HCT116 (cell line): ENCODE results near the gene ACTRT2. TPM values are rescaled to one million over a fixed set of nuclear protein-coding genes. Genes with fewer than 3 reads are reported as not detected.

Experiments used
- ATAC-seq: fragments of 200-7000 bp; cut with Tn5 transposase; 2 replicates; pipeline ENCODE4 v1.9.1; 2020; ENCODE audit warnings: mild to moderate bottlenecking, moderate library complexity
- BruUV-seq: library from RNA; stranded (reverse); fragments of 400-500 nt; replicated peaks from 2 replicates; lab custom pipeline; 2021; lab: Mats Ljungman, UMichigan
- CTCF ChIA-PET: fragments of 300-600 bp; sonication (Branson Sonifier 250); formaldehyde crosslinking; loops from one replicate; lab custom pipeline; 2021; ENCODE audit warnings: antibody characterized with exemption; lab: Charles Lee
- POLR2A ChIA-PET: fragments of 300-600, 350-600 bp; sonication (Branson Sonifier 250); formaldehyde crosslinking; loops from one replicate; lab custom pipeline; 2021; ENCODE audit warnings: antibody characterized with exemption; lab: Charles Lee
- RAD21 ChIA-PET, 2 experiments: fragments of 300-600 bp; sonication (Branson Sonifier 250); formaldehyde crosslinking; loops; one replicate each; lab custom pipeline; 2023; ENCODE audit warnings: low total read pairs in 2 of 2; ENCODE audit not compliant: uncharacterized antibody in 2 of 2, unreplicated experiment in 2 of 2, low non-redundant PET in 1 of 2; lab: Charles Lee
- DNase-seq: peaks from one replicate; pipeline ENCODE4 v3.0.0-alpha.2; 2010; ENCODE audit warnings: low read depth, low spot score
- H2AFZ ChIP-seq: fragments of 200-600 bp; shearing (Covaris generic), sonication (generic); 2 replicates; pipeline ENCODE4 v1.6.1; 2017; ENCODE audit warnings: low read depth, mixed run types, mixed read lengths, antibody characterized with exemption, low read length; ENCODE audit not compliant: poor library complexity, severe bottlenecking
- H3K27ac ChIP-seq: 2 replicates; pipeline ENCODE4 v1.5.1; 2012; ENCODE audit warnings: low read depth, low read length
- H3K27me3 ChIP-seq: fragments of 200-600 bp; sonication (generic); 2 replicates; pipeline ENCODE4 v1.6.1; 2016; ENCODE audit warnings: mixed run types, low read length, mixed read lengths; ENCODE audit not compliant: insufficient read depth
- H3K36me3 ChIP-seq, 2 experiments: fragments of 200-500 bp in 1 of 2; fragments of 200-600 bp in 1 of 2; sonication (Bioruptor generic) in 1 of 2; sonication (generic) in 1 of 2; 2 replicates each; pipeline versions ENCODE4 v1.5.1 to v1.6.1; 2014 to 2016; ENCODE audit warnings: low read length in 2 of 2, inconsistent platforms in 1 of 2, mixed read lengths in 1 of 2, mixed run types in 1 of 2; ENCODE audit not compliant: insufficient read depth in 2 of 2, control insufficient read depth in 1 of 2
- H3K4me1 ChIP-seq, 2 experiments: fragments of 200-600 bp in 1 of 2; sonication (generic) in 1 of 2; 2 replicates each; pipeline versions ENCODE4 v1.5.1 to v1.6.1; 2012 to 2017; ENCODE audit warnings: low read length in 2 of 2, inconsistent platforms in 1 of 2, mild to moderate bottlenecking in 1 of 2, mixed read lengths in 1 of 2, mixed run types in 1 of 2, moderate library complexity in 1 of 2; ENCODE audit not compliant: insufficient read depth in 2 of 2, control insufficient read depth in 1 of 2
- H3K4me2 ChIP-seq: fragments of 200-600 bp; sonication (generic); 2 replicates; pipeline ENCODE4 v1.6.1; 2017; ENCODE audit warnings: mixed run types, low read length, mixed read lengths
- H3K4me3 ChIP-seq, 2 experiments: fragments of 200-600 bp in 1 of 2; sonication (generic) in 1 of 2; replicated peaks in 1 of 2; 2 replicates each; pipeline ENCODE4 v1.5.1; 2011 to 2016; ENCODE audit warnings: low read length in 2 of 2, control low read depth in 1 of 2, low read depth in 1 of 2, mild to moderate bottlenecking in 1 of 2, mixed read lengths in 1 of 2, mixed run types in 1 of 2
- H3K79me2 ChIP-seq: fragments of 200-600 bp; sonication (generic); 2 replicates; pipeline ENCODE4 v1.6.1; 2017; ENCODE audit warnings: mild to moderate bottlenecking, mixed run types, low read length, moderate library complexity, mixed read lengths; ENCODE audit not compliant: insufficient read depth
- H3K9ac ChIP-seq: fragments of 200-600 bp; sonication (generic); 2 replicates; pipeline ENCODE4 v1.6.1; 2016; ENCODE audit warnings: low read length, mixed read lengths
- H3K9me2 ChIP-seq: fragments of 200-600 bp; sonication (generic), shearing (Covaris generic); 2 replicates; pipeline ENCODE4 v1.6.1; 2017; ENCODE audit warnings: mixed run types, mild to moderate bottlenecking, moderate library complexity; ENCODE audit not compliant: insufficient read depth
- H3K9me3 ChIP-seq, 2 experiments: fragments of 200-500 bp in 1 of 2; fragments of 200-600 bp in 1 of 2; sonication (Bioruptor generic) in 1 of 2; sonication (generic) in 1 of 2; 2 replicates each; pipeline ENCODE4 v1.6.1; 2014 to 2017; ENCODE audit warnings: low read length in 2 of 2, mixed read lengths in 2 of 2, inconsistent platforms in 1 of 2, low read depth in 1 of 2, mild to moderate bottlenecking in 1 of 2, mixed run types in 1 of 2, moderate library complexity in 1 of 2; ENCODE audit not compliant: control insufficient read depth in 1 of 2, insufficient read depth in 1 of 2
- H4K20me1 ChIP-seq: fragments of 200-600 bp; sonication (generic), shearing (Covaris generic); 2 replicates; pipeline ENCODE4 v1.6.1; 2017; ENCODE audit warnings: mixed run types, mild to moderate bottlenecking, moderate library complexity; ENCODE audit not compliant: insufficient read depth
- ATF3 ChIP-seq: IDR thresholded peaks from 2 replicates; pipeline ENCODE4 v1.6.1; 2012
- EGR1 ChIP-seq: IDR thresholded peaks from 2 replicates; pipeline ENCODE4 v1.6.1; 2012; ENCODE audit warnings: low read depth
- EZH2 ChIP-seq: fragments of 200-600 bp; sonication (generic); IDR thresholded peaks from 2 replicates; pipeline ENCODE4 v1.6.1; 2017; ENCODE audit warnings: antibody characterized with exemption, mixed run types
- EZH2phosphoT487 ChIP-seq: fragments of 200-600 bp; IDR thresholded peaks from 2 replicates; pipeline ENCODE4 v1.6.1; 2018; ENCODE audit warnings: antibody characterized with exemption, borderline replicate concordance
- FOSL1 ChIP-seq: IDR thresholded peaks from 2 replicates; pipeline ENCODE4 v1.6.1; 2012; ENCODE audit warnings: low read depth
- MAX ChIP-seq: IDR thresholded peaks from 2 replicates; pipeline ENCODE4 v1.6.1; 2012
- POLR2A ChIP-seq: IDR thresholded peaks from 2 replicates; pipeline ENCODE4 v1.7.0; 2011; ENCODE audit warnings: borderline replicate concordance; ENCODE audit not compliant: insufficient read depth, insufficient read length; ENCODE audit errors: extremely low read depth
- RAD21 ChIP-seq: IDR thresholded peaks from 2 replicates; pipeline ENCODE4 v1.6.1; 2012; ENCODE audit warnings: low read depth, mild to moderate bottlenecking
- SP1 ChIP-seq: IDR thresholded peaks from 2 replicates; pipeline ENCODE4 v1.6.1; 2012; ENCODE audit warnings: low read depth
- ZBTB33 ChIP-seq: IDR thresholded peaks from 2 replicates; pipeline ENCODE4 v1.6.1; 2011; ENCODE audit warnings: mild to moderate bottlenecking, low read length, moderate library complexity; ENCODE audit not compliant: insufficient replicate concordance; ENCODE audit errors: extremely low read depth
- ZNF274 ChIP-seq: fragments of 200-500 bp; sonication (Bioruptor generic); IDR thresholded peaks from 2 replicates; pipeline ENCODE4 v1.6.1; 2014; ENCODE audit warnings: mild to moderate bottlenecking, low read depth, low read length, inconsistent platforms
- intact Hi-C: fragments of 100-400 bp; cut with micrococcal nuclease; formaldehyde crosslinking; loops from 2 replicates; pipeline ENCODE4 v1.10.0; 2022
- total RNA-seq: library from RNA; stranded (reverse); gene quantifications from one replicate; pipeline ENCODE4 v1.2.1, GENCODE V29; 2021; ENCODE audit not compliant: unreplicated experiment

The ACTRT2 gene
- total RNA-seq, 1 experiment from 2014 or later = not detected

- Histone ChIP-seq H3K9me3 (no peaks in the 10 kb centered on the region), H3K27me3 (peaks cover 25% of the 10 kb centered on the region), H3K36me3 (no peaks in the 10 kb centered on the region), H2AFZ (no peak overlapping the region), H3K9ac (no peak overlapping the region), H3K27ac (no peak overlapping the region), H3K9me2 (no peaks in the 10 kb centered on the region), H3K4me2 (no peak overlapping the region), H3K79me2 (no peaks in the 10 kb centered on the region), H3K4me1 (no peaks in the 10 kb centered on the region), H4K20me1 (no peaks in the 10 kb centered on the region), H3K4me3 (no peak overlapping the region)
- no peak for DNase-seq
- ATAC-seq = no peak
- intact Hi-C loops = no loop called here
- ChIA-PET CTCF (no interaction called here), RAD21 (no interaction called here), POLR2A (no interaction called here)
- TF ChIP-seq ZNF274 (no peak), EZH2phosphoT487 (no peak), ZBTB33 (no peak), EZH2 (no peak), SP1 (no peak), EGR1 (no peak), POLR2A (no peak), RAD21 (no peak), MAX (no peak), FOSL1 (no peak), ATF3 (no peak)
- no TSS peak for BruUV-seq
Measured at GRCh38 chr1:3049164-3049563, 27.9 kb downstream of the ACTRT2 start.
